ENCODE results near the gene MRPL30. TPM values are rescaled to one million over a fixed set of nuclear protein-coding genes. Genes with fewer than 3 reads are reported as not detected.
A peak's percentile ranks its signal among the peaks of the same experiment; 100 is the strongest.

Gene MRPL30
- total RNA-seq, 1 experiment from 2014 or later, result 52.6 TPM

- peak overlapping the region; percentile 95 for H2AFZ ChIP-seq
- peak overlapping the region; percentile 86 for H3K4me2 ChIP-seq
- no peaks in the 10 kb centered on the region for H4K20me1 ChIP-seq (ENCODE audit: insufficient read depth)
- intact Hi-C loops (cut with micrococcal nuclease; ENCODE audit: unreplicated experiment), result loop anchor here (1.0 kb wide), 1 partner anchor 13 kb away; the partner anchor contains the start of gene C2orf15
- H3K36me3 ChIP-seq (ENCODE audit: low read depth), result peaks cover 11% of the 10 kb centered on the region
- TF ChIP-seq CTCF (conservative IDR thresholded peaks at IDR 0.05), result no peak
- no peak for TF ChIP-seq EZH2 (IDR thresholded peaks at IDR 0.05; ENCODE audit: low read depth)
- H3F3A ChIP-seq (ENCODE audit: insufficient read depth, low read depth), result peaks cover 16% of the 10 kb centered on the region
- peaks cover 18% of the 10 kb centered on the region for H3K4me1 ChIP-seq (replicated peaks; ENCODE audit: insufficient read depth)
- no peaks in the 10 kb centered on the region for H3K27me3 ChIP-seq (ENCODE audit: insufficient read depth, low read depth)
- no peaks in the 10 kb centered on the region for H3K9me3 ChIP-seq (ENCODE audit: insufficient read depth, low read depth)
- BruUV-seq (replicated peaks), result TSS peak; percentile 62
- H3K79me2 ChIP-seq (ENCODE audit: low read depth), result peaks cover 17% of the 10 kb centered on the region
- H3K9me2 ChIP-seq (ENCODE audit: insufficient read depth), result no peaks in the 10 kb centered on the region
- CTCF ChIA-PET, result no interaction called here
- DNase-seq, result no peak
- POLR2A ChIA-PET (ENCODE audit: unreplicated experiment), result interaction anchor here (0.8 to 1.0 kb wide), 2 partner anchors 183 to 285 kb away, joined by 3 to 5 read pairs; partner anchors contain the start of genes EIF5B and TXNDC9
- peak overlapping the region; percentile 68 for H3K4me3 ChIP-seq
- H3K27ac ChIP-seq, result peak overlapping the region; percentile 77
These were observed 26.9 kb upstream of the MRPL30 start for GRCh38 chr2:99153921-99154604.

GRCh38 chr2:99154643-99155536 lies 26.1 kb upstream of the MRPL30 start, which contains the start of the genes LIPT1 and TSGA10:
TSS of gene LIPT1 (plus strand) at chr2:99154967. CDS start at chr2:99161958, 6,991 bp downstream.
TSS of gene TSGA10 (minus strand) at chr2:99154942. CDS start at chr2:99109439, 45,503 bp downstream.
- H3K4me1 ChIP-seq (replicated peaks; ENCODE audit: insufficient read depth), result peaks cover 18% of the 10 kb centered on the region
- intact Hi-C loops (cut with micrococcal nuclease; ENCODE audit: unreplicated experiment), result loop anchor here (1.0 kb wide), 3 partner anchors 14 to 181 kb away; partner anchors contain the start of genes C2orf15, MITD1, MRPL30 and TXNDC9
- BruUV-seq (replicated peaks), result TSS peak; percentile 80
- H3K36me3 ChIP-seq (ENCODE audit: low read depth), result peaks cover 11% of the 10 kb centered on the region
- no peaks in the 10 kb centered on the region for H4K20me1 ChIP-seq (ENCODE audit: insufficient read depth)
- H3K4me2 ChIP-seq, result peak within 1 kb of the TSS; percentile 86
- CTCF ChIA-PET, result no interaction called here
- no peaks in the 10 kb centered on the region for H3K9me2 ChIP-seq (ENCODE audit: insufficient read depth)
- H3K27ac ChIP-seq, result peak within 1 kb of the TSS; percentile 77
- TF ChIP-seq CTCF (conservative IDR thresholded peaks at IDR 0.05) (peak; percentile 50), EZH2 (IDR thresholded peaks at IDR 0.05; ENCODE audit: low read depth) (no peak)
- DNase-seq, result peak; percentile 81 to 89
- peak within 1 kb of the TSS; percentile 68 for H3K4me3 ChIP-seq
- H3K27me3 ChIP-seq (ENCODE audit: insufficient read depth, low read depth), result no peaks in the 10 kb centered on the region
- H2AFZ ChIP-seq, result peak within 1 kb of the TSS; percentile 95
- peaks cover 16% of the 10 kb centered on the region for H3F3A ChIP-seq (ENCODE audit: insufficient read depth, low read depth)
- H3K9me3 ChIP-seq (ENCODE audit: insufficient read depth, low read depth), result no peaks in the 10 kb centered on the region
- POLR2A ChIA-PET (ENCODE audit: unreplicated experiment), result interaction anchor here (0.6 to 1.0 kb wide), 4 partner anchors 14 to 1464 kb away, joined by 3 to 6 read pairs (median 5); partner anchors contain the start of genes C2orf15, EIF5B and TXNDC9
- peaks cover 17% of the 10 kb centered on the region for H3K79me2 ChIP-seq (ENCODE audit: low read depth)

- no peaks in the 10 kb centered on the region for H3K9me3 ChIP-seq (ENCODE audit: insufficient read depth, low read depth)
- no peak overlapping the region for H2AFZ ChIP-seq
- 0 out of 2 replicates have a peak overlapping the region, but pooled peaks have one; percentile 86 for H3K4me2 ChIP-seq
- BruUV-seq (replicated peaks), result no TSS peak
- H3K4me3 ChIP-seq, result no peak overlapping the region; the same call in 1 of the 2 replicates
- peaks cover 18% of the 10 kb centered on the region for H3K4me1 ChIP-seq (replicated peaks; ENCODE audit: insufficient read depth)
- no peaks in the 10 kb centered on the region for H3K27me3 ChIP-seq (ENCODE audit: insufficient read depth, low read depth)
- ChIA-PET CTCF (no interaction called here), POLR2A (ENCODE audit: unreplicated experiment) (no interaction called here)
- TF ChIP-seq EZH2 (IDR thresholded peaks at IDR 0.05; ENCODE audit: low read depth), result no peak
- TF ChIP-seq CTCF (conservative IDR thresholded peaks at IDR 0.05), result no peak
- H3K9me2 ChIP-seq (ENCODE audit: insufficient read depth), result no peaks in the 10 kb centered on the region
- peaks cover 16% of the 10 kb centered on the region for H3F3A ChIP-seq (ENCODE audit: insufficient read depth, low read depth)
- no peak overlapping the region for H3K27ac ChIP-seq
- intact Hi-C loops (cut with micrococcal nuclease; ENCODE audit: unreplicated experiment), result no loop called here
- DNase-seq, result no peak
- H4K20me1 ChIP-seq (ENCODE audit: insufficient read depth), result no peaks in the 10 kb centered on the region
- H3K79me2 ChIP-seq (ENCODE audit: low read depth), result peaks cover 17% of the 10 kb centered on the region
- peaks cover 17% of the 10 kb centered on the region for H3K36me3 ChIP-seq (ENCODE audit: low read depth)
These were observed 24.1 kb upstream of the MRPL30 start for GRCh38 chr2:99156891-99157290.

Data from PC-9 (cell line).